ENCODE data around the gene LRCH1.

Gene LRCH1

DNA sequence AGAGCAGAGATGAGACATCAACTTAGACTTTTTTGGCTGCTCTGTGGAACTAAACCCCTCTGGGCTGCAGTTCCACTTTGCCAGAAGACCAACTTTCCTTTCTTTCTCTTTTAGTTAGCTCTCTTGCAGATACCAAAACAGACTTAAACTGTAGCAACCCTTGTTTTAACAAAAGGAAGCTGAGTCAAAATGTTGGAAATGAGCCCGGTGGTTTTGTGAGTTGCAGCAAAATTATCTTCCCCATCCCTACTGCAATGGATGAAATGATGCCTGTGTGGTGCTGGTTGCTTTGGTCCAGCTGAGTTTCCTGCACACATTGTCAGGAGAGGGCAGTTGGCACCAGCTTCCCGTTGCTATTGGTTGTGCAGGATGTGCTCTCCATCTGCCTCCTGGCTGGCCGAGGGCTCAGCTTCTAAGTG lies 115.3 kb downstream of the LRCH1 start:
- no peak for DNase-seq

DNA sequence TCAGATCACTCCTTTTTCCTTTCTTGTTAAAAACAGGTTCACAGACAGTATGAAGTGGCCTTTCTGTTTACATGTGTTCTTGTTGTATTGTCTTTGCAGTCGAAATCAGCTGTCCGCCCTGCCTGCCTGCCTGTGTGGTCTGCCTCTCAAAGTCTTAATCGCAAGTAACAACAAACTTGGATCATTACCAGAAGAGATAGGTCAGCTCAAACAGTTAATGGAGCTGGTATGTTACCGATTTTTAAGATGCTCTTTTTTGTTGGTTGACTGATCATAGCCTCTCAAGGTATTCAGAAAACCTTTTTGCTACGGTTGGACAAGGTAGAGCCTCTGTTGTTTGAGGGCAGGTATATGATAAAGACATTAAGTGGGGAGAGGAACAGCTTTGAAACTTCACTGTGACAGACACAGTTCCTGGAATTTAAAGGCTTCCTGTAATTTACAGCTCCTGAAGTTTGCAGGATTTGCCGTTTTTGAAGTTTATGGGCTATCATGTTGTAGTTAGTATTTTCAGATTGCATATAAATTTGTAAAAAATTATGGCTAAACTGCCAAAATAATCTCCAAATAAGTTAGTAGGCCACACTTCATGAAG lies 116.1 kb downstream of the LRCH1 start:
- DNase-seq: no peak

DNA sequence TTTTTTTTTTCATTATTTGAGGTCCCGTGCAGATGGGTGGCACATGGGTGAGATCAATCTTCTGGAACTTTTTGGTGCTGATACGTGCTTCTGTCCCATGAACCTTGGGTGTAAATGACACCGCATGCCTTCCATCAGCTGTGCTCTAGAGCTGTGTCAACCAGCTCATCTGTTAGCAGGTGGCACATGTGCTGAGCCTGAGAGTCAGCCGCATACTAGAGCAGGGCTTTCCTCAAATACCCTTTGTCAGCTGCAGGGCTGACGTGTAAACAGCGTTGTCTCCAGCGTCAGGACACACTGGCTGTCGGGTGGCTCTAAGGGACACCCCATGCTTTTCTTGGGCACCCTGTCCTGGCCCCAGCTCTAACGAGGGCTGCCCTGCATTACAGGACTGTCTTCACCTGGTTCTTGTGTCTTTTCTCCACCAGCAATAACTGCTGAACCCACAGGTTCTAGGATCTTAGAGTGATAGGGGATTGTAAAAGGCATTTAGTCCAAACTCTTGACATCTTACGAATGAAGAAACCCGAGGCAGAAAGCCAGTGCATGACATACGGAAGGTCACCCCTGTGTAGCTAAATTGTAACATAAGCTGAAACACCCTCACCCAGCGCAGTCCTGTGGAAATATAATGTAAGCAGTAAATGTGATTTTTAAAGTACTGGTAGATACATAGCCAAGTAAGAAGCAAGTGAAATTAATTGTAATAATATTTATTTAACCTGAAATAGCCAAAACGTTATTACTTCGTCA lies 119.5 kb downstream of the LRCH1 start:
- DNase-seq: no peak

DNA sequence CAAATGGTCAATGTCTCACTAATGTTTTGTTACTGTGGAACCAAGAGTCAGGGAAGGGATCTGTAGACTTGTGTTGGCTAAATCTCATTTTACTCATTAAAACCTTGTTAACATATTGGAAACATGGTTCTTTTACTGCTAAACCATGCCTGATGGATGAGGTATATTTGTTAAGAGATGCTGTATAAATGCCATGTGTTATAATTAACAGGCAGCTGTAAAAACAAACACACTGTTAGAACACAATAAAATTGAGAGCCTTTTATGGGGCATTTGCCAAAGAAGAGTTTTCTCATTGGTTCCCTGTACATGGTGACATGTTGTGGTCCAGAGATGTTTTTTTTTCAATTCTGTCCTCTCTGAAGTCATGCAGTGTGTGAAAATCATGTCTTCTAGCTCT lies 122.0 kb downstream of the LRCH1 start:
- DNase-seq: no peak

DNA sequence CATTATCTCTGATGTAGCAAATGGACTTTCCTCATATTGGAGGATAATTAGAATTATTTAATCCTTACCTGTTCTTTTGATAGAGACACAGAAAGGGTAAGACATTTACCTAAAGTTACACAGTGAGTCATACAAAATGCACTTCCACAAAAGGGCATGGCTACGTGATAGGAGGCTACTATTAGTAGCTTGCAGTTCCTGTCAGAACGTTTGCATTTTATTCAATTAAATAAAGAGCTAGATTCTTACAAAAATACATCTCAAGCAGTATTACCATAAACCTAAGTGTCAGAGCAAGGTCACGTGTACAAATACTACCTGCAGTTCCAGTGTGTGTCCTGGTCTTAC lies 123.4 kb downstream of the LRCH1 start:
- no peak for DNase-seq

DNA sequence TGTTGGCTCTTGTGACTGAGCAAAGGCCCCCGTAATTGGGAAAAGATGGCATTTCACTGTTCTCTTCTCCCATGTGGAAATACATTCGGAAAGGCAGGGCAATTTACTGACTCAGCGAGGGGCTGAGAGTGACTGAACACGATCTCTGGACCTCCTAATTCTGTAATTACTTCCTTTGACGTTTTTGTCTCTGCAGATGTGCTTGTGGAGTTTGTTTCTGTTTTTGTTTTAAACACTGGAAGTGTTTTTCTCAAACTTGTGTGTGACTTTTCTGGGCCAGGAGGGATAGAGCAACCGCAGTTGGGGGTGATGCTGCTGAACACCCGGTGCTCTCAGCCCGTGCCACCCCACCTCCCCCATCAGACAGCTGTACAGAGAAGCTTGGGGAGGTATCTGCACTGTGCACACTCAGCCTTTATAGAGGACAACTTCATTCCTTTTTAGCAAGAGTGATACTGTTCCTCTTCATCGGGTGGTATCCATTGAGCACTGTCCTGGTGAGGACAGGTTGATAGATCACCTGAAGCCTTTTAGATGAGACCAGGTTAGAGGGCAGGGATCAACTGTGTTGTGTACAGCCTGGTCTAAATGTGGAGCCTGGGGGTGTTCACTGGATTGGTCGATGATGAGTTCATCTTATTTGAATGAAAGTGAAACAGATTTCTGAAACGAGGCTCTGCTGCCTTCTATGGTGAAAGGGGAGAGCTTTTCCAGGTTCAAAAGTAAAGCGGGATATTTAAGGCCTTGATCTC lies 126.6 kb downstream of the LRCH1 start:
- DNase-seq: peak; percentile 14

DNA sequence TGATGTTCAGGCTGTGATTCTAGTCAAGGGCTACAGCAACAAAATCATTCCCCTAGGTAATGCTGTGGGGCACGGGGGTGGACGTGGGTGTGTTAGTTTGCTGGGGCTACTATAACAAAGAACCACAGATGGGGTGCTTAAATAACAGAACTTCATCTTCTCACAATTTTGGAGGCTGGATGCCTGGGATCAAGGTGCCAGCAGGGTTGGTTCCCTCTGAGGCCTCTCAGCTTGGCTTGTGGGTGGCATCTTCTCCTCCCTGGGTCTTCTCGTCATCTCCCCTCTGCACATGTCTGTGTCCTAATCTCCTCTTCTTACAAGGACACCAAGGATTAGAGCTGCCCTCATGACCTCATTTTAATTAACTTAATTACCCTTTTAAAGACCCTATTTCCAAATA lies 129.0 kb downstream of the LRCH1 start:
- DNase-seq: no peak

DNA sequence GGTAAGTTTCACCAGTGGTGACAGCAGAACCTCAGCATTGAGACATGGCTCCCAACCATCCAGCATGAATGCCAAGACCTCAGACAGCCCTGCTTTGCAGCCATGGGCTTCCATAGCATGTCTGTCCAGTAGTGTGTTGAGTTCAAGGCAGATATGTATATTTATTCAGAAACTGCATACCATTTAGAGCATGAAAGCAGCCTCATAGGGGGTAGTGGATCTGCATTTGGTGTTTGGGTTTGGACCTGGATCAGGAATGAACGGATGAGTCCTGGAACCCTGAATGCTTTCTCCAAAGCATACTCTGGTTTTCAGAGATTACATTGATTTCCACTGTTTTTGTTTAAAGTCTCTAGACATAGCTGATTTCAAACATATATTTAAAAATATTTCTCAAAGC lies 129.7 kb downstream of the LRCH1 start:
- no peak for DNase-seq

DNA sequence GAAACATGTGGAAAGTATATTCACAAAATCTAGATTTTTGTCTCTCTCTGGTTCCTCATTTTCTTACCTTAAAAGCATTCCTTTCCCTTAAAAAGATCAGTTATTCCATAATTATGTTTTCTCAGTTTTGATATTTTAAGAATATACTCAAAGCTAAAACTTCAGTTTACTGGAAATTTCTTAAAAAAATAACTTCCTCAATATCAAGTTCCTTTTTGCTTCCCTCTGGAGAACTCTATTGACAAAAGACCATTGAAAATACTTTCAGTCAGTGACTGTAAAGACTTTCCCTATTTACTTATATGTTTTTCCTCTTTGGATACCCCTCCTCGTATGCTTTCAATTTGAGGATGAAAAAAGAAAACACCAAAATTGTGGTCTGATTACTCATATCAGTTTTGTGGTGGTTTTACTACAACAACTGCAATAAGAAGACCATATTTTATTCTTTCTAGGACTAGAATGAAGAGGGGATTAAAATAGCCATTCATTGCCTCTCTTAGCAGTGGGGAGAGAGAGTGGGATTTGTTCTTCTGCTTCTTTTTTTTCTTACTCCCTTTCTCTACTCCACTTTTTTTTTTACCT lies 130.8 kb downstream of the LRCH1 start:
- DNase-seq: no peak

DNA sequence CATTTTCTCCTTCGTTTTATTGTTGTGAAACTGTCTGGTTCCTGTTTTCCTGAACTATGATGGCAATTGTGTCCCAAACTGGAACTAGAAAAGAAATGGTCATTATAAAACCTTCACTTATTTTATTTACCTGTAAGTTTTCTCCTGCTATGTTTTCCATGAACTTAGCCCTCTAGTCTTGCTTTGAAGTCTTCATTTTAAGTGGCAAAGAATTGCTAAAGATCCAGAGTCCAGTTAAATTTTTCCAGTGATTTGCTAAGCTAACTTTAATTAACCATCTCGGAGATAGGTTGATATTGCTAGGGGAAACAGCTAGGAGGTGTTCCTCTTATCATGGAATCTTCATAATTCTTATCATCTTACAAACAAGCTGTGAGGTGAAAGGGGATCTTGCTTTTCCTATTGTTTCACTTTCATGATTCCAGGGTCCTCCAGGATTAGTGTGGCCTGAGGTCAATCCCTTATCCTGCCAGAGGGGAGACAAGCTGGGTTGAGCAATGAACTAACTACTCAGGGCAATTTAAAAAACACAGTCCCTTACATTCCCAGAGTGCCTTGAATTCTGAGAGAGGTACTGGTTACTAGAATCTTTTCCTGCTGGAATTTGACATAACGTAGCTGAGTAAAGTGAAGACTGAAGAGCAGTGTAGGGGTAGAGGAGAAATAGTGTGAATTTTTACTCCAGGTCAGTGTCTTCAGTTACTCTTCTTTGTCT lies 131.5 kb downstream of the LRCH1 start:
- DNase-seq: no peak

DNA sequence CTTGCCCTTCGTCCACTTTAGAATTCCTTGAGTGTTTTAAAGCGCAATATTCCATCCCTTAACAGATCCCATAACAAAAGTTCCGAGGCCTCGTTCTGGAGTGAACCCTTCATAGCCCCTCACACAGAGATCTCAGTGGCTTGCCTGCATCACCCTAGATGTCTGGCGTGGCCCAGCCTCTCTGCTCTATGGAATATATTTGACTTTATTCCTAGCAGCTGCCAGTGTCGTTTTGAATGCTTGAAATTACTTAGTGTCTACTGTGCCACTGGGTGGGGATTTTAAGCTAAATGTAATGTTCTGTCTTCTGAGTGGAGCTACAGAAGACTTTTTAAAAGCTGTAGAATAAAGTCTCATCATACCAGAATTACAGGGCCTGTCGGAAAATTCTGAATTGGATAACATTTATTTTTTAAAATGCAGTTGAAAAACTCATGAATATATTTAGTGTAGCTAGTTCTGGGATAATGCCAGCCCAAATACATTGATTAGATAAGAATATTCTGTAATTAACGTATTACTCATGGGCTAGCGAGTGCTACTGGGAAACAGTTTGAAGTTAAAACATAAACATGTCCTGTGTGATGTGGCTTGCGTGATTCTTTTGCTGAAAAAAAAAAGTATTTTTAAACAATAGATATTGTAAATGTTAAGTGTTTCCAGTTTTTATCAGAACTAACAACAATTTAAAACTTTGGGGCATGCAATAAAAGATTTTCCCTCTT lies 132.2 kb downstream of the LRCH1 start:
- no peak for DNase-seq

DNA sequence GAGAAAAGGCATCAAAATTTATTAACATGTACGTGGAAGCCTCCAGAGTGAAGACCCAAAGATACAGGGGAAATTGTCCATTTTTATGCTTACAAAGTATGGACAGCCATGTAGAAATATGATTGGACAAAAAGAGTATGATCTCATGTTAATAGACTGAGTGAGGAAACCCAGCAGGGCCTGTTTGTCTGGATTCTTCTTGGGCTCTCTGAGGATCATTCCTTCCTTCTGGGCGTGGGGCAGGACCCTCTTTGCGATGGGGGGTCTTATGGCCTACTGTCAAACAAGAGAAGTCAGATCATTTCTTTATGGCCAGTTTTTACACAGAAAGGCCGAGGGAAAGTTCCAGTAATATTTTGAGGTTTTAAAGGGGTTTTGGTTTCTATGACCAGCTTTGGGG lies 133.2 kb downstream of the LRCH1 start:
- no peak for DNase-seq

DNA sequence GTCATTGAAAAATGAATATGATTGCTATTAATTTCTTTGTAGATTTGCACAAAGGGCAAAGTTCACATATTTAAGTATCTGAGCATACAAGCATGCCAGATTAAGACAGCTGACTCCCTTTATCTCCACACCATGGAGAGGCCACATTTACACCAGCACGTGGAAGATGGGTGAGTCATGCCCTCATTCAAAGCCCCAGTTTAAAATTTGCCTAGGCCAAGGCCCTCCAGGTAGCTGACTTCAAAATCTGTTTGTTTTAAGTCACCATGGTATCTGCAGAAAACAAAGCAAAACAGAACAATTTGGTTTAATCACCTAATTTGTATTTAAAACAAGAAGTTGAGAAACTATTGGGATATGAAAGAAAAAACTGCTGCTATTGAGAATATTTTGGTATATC lies 134.8 kb downstream of the LRCH1 start:
- no peak for DNase-seq

DNA sequence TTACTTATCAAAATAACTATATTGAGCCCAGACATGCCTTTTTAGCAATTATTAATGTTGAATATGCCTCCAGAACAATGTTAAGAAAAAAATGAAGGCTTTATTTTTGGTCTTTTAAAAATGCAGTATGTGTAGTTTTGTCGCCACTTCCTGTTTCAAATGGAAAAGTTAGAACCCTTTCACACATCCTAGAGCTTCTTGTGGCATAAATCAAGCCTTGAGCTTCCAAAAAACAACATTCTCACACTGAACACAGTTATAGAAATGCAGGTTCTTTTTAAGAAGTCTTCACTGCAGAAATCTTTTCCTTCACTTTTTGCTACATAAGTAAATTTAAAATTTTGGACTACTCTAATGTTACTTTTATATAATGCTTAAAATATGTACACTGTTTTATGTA lies 135.3 kb downstream of the LRCH1 start:
- DNase-seq: no peak

DNA sequence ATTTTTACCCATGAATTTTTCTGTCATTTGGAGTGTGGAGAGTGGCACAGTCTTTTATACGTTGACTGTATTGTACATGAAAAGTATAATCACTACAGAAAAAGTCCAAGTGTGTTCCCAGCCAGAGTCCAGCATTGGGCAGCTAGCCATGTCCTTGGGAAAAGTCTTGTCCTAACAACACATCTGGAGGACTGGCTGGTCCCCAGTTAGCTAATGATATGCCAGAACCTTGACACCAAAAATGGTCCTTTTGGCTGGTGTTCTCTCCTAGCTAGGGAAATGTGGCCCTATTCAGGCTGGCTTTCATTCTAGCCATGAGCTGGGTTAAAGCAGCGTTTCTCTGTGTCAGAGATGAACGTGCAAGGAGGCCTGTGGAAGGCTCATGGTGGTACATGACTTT lies 145.0 kb downstream of the LRCH1 start:
- no peak for DNase-seq

DNA sequence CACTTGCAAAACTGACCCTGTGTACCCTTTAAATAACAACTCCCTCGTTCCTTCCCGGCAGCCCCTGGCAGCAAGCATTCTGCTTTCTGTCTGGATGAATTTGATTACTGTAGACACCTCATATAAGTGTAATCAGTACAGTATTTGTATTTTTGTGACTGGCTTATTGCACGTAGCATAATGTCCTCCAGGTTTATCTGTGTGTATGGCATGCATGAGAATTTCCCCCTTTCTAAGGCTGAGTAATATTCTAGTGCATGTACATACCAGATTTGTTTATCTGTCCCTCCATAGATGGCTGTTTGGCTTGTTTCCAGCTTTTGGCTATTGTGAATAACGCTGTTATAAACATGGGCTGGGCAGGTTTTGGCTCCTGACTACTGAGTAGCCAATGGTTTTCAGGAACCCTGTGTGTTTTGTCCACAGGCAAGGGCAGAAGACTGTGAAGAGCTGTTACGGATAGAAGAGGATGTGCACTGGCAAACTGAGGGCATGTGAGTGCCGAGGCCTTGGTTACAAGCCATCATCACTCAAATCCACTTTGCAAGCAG lies 146.0 kb downstream of the LRCH1 start:
- no peak for DNase-seq

DNA sequence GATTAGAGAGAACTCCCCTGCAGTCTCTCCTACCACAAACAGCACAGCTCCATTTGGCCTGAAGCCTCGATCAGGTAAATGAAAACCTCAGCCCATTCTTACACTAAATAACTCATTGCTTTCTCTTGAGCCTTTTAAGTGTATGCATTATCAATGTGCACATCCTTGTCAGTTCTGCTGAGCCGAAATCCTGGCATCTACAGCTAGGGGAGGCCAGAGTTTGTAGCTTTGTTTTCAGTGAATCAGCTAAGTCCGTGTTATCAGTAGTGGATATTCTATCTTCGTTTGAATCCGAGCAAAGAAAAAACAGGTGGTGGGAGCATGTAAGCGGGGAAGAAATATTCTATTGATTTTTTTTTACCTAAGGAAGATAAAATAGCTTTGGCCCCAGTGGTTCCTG lies 159.6 kb downstream of the LRCH1 start:
- no peak for DNase-seq

DNA sequence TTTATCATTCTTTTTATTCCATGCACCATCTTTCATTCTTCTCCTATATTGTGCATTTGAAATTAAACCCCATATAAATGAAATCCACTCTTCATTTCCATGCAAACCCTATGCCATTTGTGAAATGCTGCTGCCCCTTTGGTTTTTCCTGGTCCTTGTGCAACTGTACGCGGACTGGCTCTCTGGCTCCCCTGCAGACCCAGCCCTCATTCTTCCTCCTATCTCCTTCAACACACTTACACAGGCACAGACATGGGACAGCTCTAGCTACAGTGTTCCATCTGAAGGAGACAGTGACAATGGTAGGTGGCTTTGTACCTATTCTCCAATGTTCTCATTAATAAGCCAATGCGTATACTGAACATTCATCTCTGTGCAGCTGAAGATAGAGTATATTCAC lies 162.4 kb downstream of the LRCH1 start:
- DNase-seq: no peak

DNA sequence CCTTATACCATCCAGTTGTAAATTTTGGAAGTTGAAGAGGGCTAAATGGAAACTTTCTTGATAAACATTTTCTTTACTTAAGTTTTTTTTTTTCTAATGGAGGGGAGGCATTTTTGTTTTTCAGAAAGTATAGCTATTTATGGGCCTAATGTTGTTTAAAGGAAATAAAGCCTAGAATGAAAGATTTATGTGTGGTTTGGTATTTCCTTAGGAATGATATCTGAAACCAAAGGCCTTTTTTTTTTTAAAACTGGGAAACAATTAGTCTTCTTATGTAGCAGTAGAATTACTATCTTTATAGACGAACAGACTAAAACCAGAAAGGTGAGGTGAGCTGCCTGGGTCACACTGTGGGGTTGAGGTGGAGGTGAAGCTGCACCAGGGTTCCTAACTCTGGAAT lies 163.9 kb downstream of the LRCH1 start:
- DNase-seq: no peak

DNA sequence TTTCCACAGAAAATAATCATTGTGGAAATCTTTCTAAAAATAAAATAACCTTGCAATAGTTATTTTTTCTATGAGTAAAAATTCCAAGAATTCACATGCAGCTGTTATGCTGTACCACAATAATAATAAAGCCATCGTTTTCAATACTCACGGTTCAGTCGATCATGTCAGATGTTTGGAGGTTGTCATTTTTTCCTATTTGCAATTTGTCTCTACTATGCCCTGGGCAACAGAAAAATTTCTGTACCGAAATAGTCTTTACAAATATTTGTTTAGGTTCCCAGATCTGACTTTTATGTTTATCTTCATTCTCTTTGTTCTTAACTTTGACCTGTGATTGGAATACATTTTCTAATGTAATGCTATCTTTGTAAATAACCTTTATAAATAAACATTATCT lies 164.3 kb downstream of the LRCH1 start:
- DNase-seq: no peak

DNA sequence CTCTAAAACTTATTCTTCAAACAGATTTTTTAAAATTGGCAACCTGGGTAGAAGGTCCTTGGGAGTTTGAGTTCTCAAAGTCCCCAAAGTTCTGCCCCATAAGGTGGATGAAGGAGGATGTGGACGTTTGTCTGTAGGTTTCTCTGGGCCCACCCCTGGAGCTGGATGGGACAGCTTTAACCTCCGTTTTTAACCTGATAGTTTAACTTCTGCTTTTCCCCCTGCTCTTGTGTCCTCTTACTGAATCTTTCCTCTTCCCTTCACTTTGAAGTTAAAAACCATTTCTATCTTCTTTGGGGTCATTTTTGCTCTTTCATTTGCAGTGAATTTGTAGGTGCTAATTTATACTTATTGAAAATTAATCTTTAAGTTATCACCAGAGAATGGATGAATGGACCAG lies 164.9 kb downstream of the LRCH1 start:
- no peak for DNase-seq

DNA sequence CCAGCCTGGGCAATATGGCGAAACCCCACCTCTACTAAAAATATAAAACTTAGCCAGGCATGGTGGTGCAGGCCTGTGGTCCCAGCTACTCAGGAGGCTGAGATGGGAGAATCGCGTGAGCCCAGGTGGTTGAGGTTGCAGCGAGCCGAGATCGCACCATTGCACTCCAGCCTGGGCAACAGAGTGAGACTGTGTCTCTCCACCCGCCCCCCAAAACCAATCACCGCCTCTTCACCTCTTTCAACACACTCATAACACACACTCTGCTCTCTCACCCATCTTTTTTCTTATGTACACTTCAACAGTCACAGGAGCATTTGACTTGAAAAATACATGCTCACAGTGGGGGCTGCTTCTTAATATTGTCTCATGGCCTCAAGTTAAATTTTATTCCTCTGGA lies 167.2 kb downstream of the LRCH1 start:
- DNase-seq: no peak

Measured in activated gamma-delta T cell (primary cell).